ENCODE results near the gene ADCY2.

ADCY2 gene

DNA sequence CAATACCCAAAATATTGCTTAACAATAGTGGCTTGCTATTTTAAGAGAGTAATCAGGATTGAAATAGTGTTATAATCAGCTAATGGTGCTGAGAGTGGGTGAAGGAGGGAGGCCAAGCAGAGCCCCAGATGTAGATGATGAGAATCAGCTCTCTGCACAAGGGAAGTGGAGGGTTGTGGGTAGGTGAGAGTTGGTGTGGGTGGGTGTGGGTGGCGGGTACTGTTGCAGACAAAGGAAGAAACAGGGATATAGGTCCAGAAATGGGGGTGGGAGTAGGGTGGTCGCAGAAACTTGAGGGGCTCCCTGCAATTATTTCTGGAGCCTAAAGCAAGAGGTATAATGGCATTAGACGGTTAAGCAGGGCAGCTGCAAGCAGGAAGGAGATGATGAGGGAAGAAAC, 7.4 kb upstream of the ADCY2 start:
- no peak for DNase-seq
- TF ChIP-seq POLR2A (IDR thresholded peaks at IDR 0.05; ENCODE audit: low read length), result no peak
- no peak for TF ChIP-seq GATA1 (IDR thresholded peaks at IDR 0.05; ENCODE audit: low read depth, low read length)

DNA sequence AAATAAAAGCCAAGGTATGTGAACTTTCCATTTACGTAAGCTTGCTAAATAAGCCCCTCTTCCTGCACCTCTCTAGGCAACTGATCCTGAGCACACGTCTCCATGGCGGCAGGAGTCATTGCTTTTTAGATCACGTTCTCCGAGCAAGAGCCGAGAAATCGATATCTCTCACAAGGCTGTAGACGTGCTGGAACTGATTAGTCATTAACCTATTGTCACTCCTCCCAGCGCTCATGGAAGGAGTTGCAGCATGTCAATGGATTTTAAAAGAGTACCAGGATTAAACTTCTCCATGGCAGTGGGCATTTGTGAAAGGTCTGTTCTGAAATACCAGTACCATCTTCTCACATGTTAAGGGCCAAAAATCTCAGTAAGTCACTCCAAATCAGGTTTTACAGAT, 4.7 kb upstream of the ADCY2 start:
- no peak for TF ChIP-seq GATA1 (IDR thresholded peaks at IDR 0.05; ENCODE audit: low read depth, low read length)
- TF ChIP-seq POLR2A (IDR thresholded peaks at IDR 0.05; ENCODE audit: low read length), result no peak
- no peak for DNase-seq

DNA sequence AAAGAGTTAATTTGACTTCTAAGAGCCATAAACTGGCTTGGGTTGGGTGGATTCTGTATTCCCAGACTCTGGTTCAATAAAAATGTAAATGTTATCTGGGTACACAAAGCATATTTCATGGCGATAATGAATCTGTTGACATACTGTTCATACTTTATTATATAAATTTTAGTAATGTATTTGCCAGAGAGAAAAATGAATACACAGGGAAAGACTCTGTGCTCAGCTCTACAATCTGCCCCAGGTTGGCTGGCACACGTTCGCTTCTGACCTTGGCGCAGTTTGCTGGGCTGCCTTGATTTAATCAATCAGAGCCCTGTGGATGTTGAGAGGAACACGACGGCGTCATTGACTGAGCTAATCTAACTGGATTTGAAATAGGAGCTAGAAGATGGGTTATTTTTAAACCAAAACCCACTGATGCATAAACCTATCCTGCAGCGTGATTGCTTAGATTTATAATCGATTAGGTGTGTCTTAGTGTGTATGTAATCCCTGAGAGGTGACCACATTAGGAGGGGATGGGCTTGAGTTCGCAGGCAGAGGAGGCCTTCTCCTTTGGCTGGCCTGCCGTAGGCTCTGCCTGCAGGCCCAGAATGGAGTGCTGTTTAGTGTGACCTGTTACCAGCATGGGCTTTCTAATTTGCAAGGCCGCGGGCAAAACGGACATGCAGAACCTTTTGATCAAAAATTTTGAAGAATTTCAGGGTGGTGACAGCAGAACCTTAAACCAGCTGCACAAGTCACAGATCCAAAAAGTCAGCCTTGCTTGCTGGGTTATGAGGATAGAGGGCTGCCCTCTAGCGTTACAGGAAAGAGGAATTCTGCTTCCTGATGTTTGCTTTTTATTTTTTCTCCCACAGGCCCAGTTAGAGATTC, 3.9 kb upstream of the ADCY2 start:
- DNase-seq, result peak in 1 of 2 experiments; percentile 2
- TF ChIP-seq GATA1 (IDR thresholded peaks at IDR 0.05; ENCODE audit: low read depth, low read length) (no peak), POLR2A (IDR thresholded peaks at IDR 0.05; ENCODE audit: low read length) (no peak)

DNA sequence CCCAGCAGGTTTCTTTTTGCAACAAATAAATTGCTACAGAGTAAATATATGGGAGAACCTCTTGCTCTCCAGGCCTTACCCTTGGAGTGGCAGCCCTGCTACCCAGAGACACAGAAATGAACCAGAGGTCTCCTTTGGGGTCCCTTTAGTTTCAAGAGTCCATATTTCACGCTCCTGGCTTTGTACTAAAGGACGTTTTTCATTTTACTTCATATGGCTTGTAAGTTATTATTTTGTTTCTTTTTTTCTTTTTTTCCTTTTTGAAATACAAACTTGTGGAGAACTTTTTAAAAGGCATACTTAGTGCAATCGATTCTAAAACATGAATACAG, 3.3 kb upstream of the ADCY2 start:
- DNase-seq, result no peak
- TF ChIP-seq GATA1 (IDR thresholded peaks at IDR 0.05; ENCODE audit: low read depth, low read length) (no peak), POLR2A (IDR thresholded peaks at IDR 0.05; ENCODE audit: low read length) (no peak)

DNA sequence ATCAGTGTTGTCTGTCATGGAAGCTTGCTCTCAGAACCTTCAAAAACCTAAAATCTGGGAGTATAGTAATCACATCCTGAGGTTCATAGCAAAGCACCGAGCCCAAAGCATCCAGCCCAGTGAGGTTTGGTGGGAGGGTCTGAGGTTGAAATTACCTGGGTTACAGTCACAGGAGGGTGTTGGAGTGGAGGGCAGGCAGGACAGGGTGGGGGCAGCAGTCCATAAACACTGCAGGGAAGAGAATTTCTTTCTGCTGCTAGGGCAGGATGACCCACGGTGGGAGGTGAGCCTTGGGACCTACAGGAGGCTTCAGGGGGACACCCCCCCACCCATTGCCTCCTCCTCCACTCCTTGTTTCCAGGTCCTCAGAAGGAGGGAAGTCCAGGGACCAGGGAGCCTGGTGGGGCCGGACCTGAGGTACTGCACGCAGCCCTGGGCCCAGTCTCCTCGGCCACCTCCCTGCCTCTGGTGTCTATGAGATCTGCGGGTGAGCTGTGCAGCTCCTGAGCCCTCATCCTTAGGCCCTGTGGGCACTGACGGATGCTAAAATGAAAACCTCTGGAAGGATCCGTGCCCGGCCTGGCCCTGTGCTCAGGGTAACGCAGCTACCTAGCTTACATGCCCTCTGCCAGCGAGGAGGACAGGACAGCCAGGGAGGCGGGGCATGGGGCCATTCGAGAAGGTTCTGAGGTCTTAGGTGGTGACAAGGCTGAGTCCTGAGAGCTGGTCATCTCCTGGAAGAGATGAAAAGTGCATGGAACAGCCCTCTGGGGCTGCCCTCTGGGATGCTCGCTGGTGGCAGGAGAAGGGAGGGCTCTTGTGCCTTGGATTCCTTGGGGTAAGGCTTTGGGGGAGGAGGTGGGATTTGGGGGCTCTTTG, 1.8 kb upstream of the ADCY2 start:
- TF ChIP-seq GATA1 (IDR thresholded peaks at IDR 0.05; ENCODE audit: low read depth, low read length) (no peak), POLR2A (IDR thresholded peaks at IDR 0.05; ENCODE audit: low read length) (no peak)
- DNase-seq, result no peak

DNA sequence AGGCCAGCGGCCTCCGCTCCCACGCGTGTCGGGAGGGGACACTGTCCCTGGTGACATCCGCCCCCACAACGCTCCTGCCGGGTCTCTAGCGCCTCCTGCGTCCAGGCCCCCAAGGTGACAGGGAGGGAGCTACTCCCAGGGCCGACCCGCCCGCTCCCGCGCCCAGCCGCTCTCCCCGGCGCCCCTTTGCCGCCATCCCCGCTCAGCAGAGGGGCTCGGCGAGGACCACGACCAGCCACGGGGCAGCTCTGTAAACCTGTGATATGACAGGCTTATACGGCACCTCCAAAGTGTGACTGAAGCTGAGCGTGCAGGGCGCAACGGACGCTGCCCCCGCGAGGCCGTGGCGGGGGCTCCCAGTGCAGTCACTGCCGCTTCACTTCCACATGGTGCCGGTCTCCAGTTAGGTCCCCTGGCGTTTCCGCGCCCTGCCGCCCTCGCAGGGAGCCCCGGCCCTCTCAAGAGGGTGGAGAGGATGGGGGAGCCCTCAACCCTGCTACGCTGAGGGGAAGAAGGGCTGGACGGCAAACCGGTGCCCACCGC, 978 bp upstream of the ADCY2 start:
- TF ChIP-seq POLR2A (IDR thresholded peaks at IDR 0.05; ENCODE audit: low read length) (no peak), GATA1 (IDR thresholded peaks at IDR 0.05; ENCODE audit: low read depth, low read length) (no peak)

DNA sequence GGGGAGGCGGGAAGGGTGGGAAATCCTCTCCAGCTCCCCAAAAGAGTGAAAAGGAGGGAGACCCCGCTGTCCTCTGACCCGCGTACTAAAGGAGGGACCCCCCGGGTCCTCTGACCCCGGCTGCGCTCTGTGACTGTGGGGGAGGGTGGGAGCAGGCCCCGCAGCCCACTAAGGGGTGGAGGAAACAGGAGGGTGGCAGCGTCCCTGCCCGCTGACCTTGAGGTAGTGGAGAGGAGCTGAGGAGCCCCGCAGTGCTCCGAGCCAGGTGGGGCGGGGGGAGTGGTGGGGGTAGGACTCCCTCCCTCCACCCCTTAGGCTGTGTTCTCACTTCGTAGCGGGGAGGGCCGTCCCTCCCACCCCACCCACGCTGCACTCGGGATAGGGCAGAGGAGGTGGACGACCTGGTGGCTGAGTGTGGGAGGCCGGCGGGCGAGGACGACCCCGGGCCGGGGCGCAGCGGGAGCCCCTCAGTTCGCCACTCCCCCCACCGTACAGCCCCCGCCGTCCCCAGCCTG, 449 bp upstream of the ADCY2 start:
- no peak for TF ChIP-seq POLR2A (IDR thresholded peaks at IDR 0.05; ENCODE audit: low read length)
- TF ChIP-seq GATA1 (IDR thresholded peaks at IDR 0.05; ENCODE audit: low read depth, low read length), result no peak
- no peak for DNase-seq

More for the DNA sequence above, 978 bp upstream of the ADCY2 start:
- DNase-seq, result no peak

DNA sequence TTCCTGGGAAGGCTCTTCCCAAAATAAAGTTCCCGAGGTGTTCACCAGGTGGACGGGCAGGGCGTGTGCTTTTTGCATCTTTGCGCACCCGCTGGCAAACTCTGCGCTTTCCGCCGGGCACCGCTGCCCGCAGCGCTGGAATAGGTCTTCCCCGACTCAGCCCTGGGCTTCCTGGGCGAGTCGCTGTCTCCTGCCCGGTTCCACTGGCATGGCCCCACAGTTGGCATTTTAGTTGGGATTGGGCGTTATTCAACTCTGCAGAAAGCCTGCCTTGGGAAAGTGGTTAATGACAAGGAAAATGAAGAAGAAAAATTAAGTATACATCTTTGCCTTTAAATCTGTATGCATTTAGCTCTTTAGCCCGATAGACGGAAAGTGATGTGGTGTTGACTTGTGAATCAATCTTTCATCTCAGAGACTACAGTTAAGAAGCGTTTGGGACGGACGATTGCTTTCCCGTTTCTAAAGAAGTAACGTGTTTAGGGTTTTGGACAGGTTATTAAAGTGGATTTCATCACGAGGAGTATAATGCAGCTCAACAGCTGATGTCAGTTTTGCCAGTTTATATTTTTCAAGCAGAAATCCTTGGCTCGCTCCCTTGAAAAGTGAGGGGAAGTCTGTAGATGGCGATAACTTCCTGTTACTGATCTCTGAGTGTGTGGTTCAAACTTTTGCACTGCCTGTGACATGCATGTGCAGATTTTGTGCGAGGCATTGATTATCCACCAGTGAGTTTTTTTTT, 946 bp downstream of the ADCY2 start:
- no peak for TF ChIP-seq GATA1 (IDR thresholded peaks at IDR 0.05; ENCODE audit: low read depth, low read length)
- TF ChIP-seq POLR2A (IDR thresholded peaks at IDR 0.05; ENCODE audit: low read length), result no peak
- DNase-seq, result no peak

DNA sequence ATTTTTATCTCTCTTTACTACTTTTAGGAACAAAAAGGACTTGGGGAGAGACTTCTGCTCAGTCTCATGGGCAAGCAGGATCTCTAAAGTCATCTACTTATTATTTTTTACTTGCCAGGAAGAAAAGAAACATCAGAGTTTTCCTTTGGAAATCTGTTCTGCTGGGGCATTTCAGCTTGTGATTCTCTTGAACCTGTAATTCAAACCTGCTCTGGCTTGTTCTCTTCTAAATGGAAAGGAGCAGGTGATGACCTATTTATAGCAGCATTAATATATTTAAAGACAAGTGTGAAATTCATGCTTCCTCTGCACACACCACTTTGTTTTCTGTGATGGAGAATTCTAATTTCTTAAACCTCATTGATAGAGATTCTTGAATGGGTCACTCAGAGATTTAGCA, 2.0 kb downstream of the ADCY2 start:
- no peak for DNase-seq
- no peak for TF ChIP-seq GATA1 (IDR thresholded peaks at IDR 0.05; ENCODE audit: low read depth, low read length)
- TF ChIP-seq POLR2A (IDR thresholded peaks at IDR 0.05; ENCODE audit: low read length), result no peak

DNA sequence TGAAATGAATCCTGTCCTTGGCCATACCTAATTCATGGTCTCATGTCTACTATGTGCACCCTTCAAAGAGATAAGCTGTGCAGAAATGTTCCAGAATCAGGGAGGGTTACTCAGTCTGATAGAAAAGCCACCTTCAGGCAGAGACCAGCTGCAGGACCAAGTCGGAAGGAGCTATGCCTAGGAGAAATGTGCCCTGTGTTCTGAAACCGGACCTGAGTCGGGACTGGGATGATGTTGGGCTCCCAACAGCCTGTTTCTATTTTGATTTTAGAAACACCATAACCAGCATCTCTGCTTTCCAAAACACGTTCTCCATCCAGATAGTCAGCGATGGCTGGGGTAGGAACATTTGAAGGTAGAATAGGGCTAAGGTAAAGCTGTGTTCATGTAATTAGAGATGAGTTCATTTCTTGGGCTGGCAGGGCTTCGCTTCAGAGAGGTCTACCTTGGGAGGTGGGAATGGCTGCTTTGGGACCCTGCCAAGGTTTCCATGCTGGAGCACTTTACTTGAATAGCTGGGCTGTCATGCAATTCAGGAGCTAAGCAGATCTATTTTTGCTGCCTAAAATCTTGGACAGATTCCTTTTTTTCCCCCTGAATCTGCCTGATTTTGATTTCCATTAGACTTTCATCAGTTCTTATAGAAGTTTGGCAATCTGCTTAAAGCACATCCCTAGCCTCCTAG, 2.8 kb downstream of the ADCY2 start:
- DNase-seq, result no peak
- TF ChIP-seq POLR2A (IDR thresholded peaks at IDR 0.05; ENCODE audit: low read length) (no peak), GATA1 (IDR thresholded peaks at IDR 0.05; ENCODE audit: low read depth, low read length) (no peak)

DNA sequence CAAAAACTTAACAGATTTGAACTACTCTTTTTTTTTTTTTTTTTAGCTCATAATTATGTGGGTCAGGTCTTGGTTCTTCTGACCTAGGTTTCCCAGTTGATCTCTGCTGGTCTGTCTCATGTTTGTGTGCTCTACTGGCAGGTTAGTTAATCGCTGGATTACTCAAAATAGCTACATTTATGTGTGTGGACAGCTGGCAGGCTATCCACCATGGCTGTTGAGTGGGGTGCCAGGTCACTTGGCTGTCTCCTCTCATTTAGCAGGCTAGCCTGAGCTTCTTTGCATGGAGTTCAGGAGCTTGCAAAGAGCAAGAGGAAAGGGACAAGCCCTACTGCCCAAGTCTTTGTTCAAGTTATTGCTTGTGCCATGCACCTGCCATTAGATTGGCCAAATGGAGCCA, 9.3 kb downstream of the ADCY2 start:
- TF ChIP-seq GATA1 (IDR thresholded peaks at IDR 0.05; ENCODE audit: low read depth, low read length) (no peak), POLR2A (IDR thresholded peaks at IDR 0.05; ENCODE audit: low read length) (no peak)
- no peak for DNase-seq

DNA sequence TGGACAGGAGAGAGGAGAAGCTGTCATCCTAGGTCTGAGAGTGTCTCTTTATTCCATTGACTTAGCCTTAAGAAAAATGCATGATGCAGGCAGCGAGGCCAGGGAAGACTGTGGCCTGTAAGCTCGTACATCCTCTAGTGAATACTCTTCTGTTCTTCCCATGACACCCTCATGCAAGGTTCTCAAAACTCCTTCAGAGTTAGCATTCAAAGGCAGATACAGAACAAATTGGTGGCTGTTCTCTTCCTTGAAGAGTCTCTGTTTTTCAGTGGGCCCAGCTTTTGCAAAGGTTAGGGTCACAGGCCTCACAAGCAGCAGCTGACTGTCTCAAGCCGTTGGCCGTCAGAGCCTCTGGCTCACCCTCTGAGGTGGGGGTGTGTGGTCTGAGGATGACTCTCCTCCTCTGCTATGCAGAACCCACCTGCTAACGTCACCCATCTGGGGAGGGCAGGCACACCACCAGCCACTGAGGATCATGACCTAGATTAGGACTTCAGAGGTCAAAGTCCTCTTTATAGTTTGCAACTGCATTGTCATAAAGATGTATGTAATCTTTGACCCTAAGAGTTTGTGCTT, 15.1 kb downstream of the ADCY2 start:
- TF ChIP-seq GATA1 (IDR thresholded peaks at IDR 0.05; ENCODE audit: low read depth, low read length), result no peak
- no peak for TF ChIP-seq POLR2A (IDR thresholded peaks at IDR 0.05; ENCODE audit: low read length)
- no peak for DNase-seq

DNA sequence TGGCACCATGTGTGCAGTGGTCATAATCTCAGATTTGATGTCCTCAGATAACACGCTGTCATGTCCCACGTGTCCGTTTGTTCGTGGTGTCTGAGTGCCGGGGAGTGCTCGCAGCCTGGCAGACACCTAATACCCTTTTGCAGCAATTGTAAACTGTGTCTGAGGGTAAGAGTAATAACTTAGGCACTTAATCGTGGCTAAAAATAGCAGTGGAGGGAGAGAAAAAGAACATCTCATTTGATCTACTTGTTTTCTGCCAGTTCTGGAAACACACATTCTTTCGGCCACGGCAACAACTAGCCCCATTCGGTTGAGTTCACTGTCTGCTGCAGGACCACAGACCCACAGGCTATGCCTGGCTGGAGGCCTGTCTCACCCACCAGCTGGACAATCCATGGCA, 16.5 kb downstream of the ADCY2 start:
- DNase-seq, result no peak
- TF ChIP-seq POLR2A (IDR thresholded peaks at IDR 0.05; ENCODE audit: low read length) (no peak), GATA1 (IDR thresholded peaks at IDR 0.05; ENCODE audit: low read depth, low read length) (no peak)
